Nucleus accumbens (tissue), 56 donors: Measurements from ENCODE around the gene NIPSNAP2.
"Not testable (repeated sequence)": the region's sequence is repeated elsewhere in the genome, so short reads cannot be mapped to it uniquely, and the experiment has no call there.

ENCODE experiments used
- DNase-seq, 56 donors: peaks; one replicate each; lab custom pipeline; 2025; lab: John Stamatoyannopoulos, UW

NIPSNAP2 gene

DNA sequence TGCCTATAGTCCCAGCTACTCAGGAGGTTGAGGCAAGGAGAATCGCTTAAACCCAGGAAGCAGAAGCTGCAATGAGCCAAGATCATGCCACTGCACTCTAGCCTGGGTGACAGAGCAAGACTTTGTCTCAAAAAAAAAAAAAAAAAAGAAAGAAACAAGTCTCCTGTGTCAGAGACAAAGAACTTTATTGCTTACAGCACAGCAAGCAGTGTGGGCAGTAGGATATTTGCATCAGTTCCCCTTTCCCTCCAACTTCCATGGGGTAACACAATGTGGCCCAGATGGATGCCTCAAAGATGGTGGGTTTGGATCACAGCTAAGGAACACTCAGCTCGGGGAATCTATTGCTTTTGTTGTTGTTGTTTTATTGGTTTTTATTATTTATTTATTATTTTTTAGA, 81.4 kb downstream of the NIPSNAP2 start:
- DNase-seq, result not testable (repeated sequence)

DNA sequence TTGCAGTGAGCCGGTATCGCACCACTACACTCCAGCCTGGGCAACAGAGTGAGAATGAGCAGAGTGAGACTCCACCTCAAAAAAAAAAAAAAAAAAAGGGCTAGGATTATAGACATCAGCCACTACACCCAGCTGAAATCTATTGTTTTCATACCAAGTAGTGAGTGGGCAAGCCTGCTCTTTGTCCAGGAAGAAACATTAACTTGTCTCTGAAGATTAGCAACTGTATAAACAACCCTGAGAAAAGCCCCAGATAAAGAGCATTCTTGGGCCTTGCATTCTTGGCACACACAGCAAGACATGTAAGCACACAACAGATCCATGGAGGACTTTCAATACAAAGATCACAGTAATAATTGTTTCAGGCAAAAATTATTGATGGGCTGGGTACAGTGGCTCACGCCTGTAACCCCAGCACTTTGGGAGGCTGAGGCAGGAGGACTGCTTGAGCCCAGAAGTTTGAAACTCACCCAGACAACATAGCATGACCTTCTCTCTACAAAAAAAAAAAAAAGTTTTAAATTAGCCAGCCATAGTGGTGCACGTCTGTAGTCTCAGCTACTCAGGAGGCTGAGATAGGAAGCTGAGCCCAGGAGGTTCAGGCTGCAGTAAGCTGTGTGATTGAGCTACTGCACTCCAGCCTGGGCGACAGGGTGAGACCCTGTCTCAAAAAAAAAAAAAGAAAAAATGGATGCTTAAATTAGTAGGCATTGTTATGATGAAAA, 82.5 kb downstream of the NIPSNAP2 start:
- DNase-seq, result no peak

DNA sequence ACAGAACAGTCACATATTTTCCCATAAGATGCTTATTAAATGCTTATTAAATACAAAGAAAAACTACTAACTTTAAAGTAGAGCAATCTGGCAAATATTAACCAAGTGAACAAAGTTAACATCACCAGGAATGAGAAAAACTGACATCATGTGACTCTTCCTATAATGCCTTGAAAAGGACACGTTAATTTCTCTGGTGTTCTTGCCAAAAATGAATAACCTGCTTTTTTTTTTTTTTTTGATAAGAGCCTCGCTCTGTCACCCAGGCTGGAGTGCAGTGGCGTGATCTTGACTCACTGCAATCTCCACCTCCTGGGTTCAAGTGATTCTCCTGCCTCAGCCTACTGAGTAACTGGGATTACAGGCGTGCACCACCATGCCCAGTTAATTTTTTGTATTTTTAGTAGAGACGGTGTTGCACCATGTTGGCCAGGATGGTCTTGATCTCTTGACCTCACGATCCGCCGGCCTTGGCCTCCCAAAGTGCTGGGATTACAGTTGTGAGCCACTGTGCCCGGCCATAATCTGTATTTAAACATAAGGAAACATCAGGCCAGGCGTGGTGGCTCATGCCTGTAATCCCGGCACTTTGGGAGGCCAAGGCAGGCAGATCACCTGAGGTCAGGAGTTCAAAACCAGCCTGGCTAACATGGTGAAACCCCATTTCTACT, 83.2 kb downstream of the NIPSNAP2 start:
- not testable (repeated sequence) for DNase-seq

DNA sequence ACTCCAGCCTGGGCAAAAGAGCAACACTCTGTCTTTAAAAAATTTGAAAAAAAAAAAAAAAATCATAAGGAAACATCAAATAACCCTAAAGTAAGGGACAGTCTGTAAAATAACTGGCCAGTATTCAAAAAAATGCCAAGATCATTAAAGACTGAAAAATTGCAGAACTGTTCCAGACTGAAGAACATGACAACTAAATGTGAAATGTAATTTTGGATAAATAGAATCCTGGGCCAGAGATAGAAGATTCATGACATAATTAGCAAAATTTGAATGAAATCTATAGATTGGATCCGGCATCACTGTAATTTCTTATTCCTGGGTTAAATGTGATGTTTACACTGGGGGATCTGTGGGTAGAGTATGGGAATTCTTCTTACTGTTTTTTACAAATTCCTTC, 83.9 kb downstream of the NIPSNAP2 start:
- DNase-seq, result no peak

DNA sequence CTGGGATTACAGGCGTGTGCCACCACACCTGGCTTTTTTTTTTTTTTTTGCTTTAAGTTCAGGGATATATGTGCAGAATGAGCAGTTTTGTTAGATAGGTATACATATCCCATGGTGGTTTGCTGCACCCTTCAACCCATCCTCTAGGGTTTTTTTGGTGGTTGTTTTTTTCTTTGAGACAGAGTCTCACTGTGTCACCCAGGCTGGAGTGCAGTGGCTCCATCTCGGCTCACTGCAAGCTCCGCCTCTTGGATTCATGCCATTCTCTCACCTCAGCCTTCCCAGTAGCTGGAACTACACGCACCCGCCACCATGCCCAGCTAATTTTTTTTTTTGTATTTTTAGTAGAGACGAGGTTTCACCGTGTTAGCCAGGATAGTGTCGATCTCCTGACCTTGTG, 84.4 kb downstream of the NIPSNAP2 start:
- not testable (repeated sequence) for DNase-seq
